GM12874 (cell line): Measurements from ENCODE around the gene UFSP1.

Experiments
- CTCF ChIP-seq: IDR thresholded peaks from 2 replicates; pipeline ENCODE4 v1.5.1; 2011; ENCODE audit warnings: low read depth, mild to moderate bottlenecking, control low read depth, low read length, moderate library complexity; ENCODE audit not compliant: insufficient read depth

UFSP1 gene

GRCh38 chr7:100891568-100892247 lies 2.2 kb upstream of the UFSP1 start:
- TF ChIP-seq CTCF, result no peak

- TF ChIP-seq CTCF, result no peak
These were observed 1.4 kb upstream of the UFSP1 start for GRCh38 chr7:100890653-100891567.

GRCh38 chr7:100888291-100888987 lies 1.1 kb downstream of the UFSP1 start:
- no peak for TF ChIP-seq CTCF

- TF ChIP-seq CTCF, result no peak
These were observed 1.8 kb downstream of the UFSP1 start for GRCh38 chr7:100887516-100888290.

- no peak for TF ChIP-seq CTCF
These were observed 2.5 kb downstream of the UFSP1 start for GRCh38 chr7:100886936-100887515.

GRCh38 chr7:100886142-100886935 lies 3.2 kb downstream of the UFSP1 start:
- TF ChIP-seq CTCF, result no peak
